Naive thymus-derived CD8-positive, alpha-beta T cell (primary cell): Measurements from ENCODE around the gene PHF21B. TPM values are rescaled to one million over a fixed set of nuclear protein-coding genes. Genes with fewer than 3 reads are reported as not detected.
A peak's percentile ranks its signal among the peaks of the same experiment; 100 is the strongest.

Experiments used
- ATAC-seq, 2 donors: fragments of 150-1000 bp; cut with Tn5 transposase in 1 of 2; sonication (Bioruptor Pico), chemical (Tn5 transposase) in 1 of 2; 1 replicate in 1 of 2; 2 replicates in 1 of 2; pipeline ENCODE4 v1.10.0; 2021; ENCODE audit warnings: mild to moderate bottlenecking in 2 of 2, moderate library complexity in 2 of 2
- POLR2A ChIA-PET: fragments of 350-600 bp; sonication (Branson Sonifier 250); formaldehyde crosslinking; loops from one replicate; lab custom pipeline; 2021; ENCODE audit warnings: antibody characterized with exemption; lab: Charles Lee
- DNase-seq, 10 donors: peaks; one replicate each; pipeline versions ENCODE4 v3.0.0 to v3.0.0-alpha.2; 2020 to 2022
- H3K27ac Mint-ChIP-seq, 10 donors: one replicate each; pipeline ENCODE4 v1.8.0; 2020 to 2022; ENCODE audit warnings: mild to moderate bottlenecking in 10 of 10, mixed read lengths in 10 of 10, moderate library complexity in 4 of 10, inconsistent platforms in 1 of 10
- H3K27me3 Mint-ChIP-seq, 5 donors: one replicate each; pipeline ENCODE4 v1.8.0; 2021 to 2022; ENCODE audit warnings: mixed read lengths in 5 of 5
- H3K36me3 Mint-ChIP-seq, 3 donors: one replicate each; pipeline ENCODE4 v1.8.0; 2020 to 2022; ENCODE audit warnings: mixed read lengths in 3 of 3, mild to moderate bottlenecking in 2 of 3, inconsistent platforms in 1 of 3
- H3K4me1 Mint-ChIP-seq, 4 donors: one replicate each; pipeline ENCODE4 v1.8.0; 2021 to 2022; ENCODE audit warnings: mixed read lengths in 4 of 4
- H3K4me3 Mint-ChIP-seq, 10 donors: one replicate each; pipeline ENCODE4 v1.8.0; 2020 to 2022; ENCODE audit warnings: mild to moderate bottlenecking in 10 of 10, mixed read lengths in 10 of 10, moderate library complexity in 6 of 10, inconsistent platforms in 1 of 10
- H3K9me3 Mint-ChIP-seq, 9 donors: one replicate each; pipeline ENCODE4 v1.8.0; 2020 to 2022; ENCODE audit warnings: mixed read lengths in 9 of 9, mild to moderate bottlenecking in 3 of 9, inconsistent platforms in 1 of 9, moderate library complexity in 1 of 9
- polyA plus RNA-seq, 3 donors: library from polyadenylated mRNA; unstranded; fragments of 300-500 nt; fragmentation: Illumina TruSeq; gene quantifications; one replicate each; pipeline ENCODE4 v1.2.3, GENCODE V29; 2021
- total RNA-seq, 8 experiments: library from RNA in 2 of 8; stranded (reverse) in 2 of 8; gene quantifications; one replicate each; pipeline ENCODE4 v1.2.3 and lab custom pipeline; 2021 to 2026

The PHF21B gene
- total and polyA plus RNA-seq, 5 experiments from 2014 or later, result not detected

GRCh38 chr22:44982445-44982844 lies 27.4 kb downstream of the PHF21B start:
- POLR2A ChIA-PET, result no interaction called here
- no peak overlapping the region for H3K4me3 Mint-ChIP-seq
- DNase-seq (no peak), ATAC-seq (no peak)
- H3K4me1 Mint-ChIP-seq, result no peaks in the 10 kb centered on the region
- H3K27ac Mint-ChIP-seq, result peak overlapping the region in 1 of 10 donors; percentile 17
- no peaks in the 10 kb centered on the region for H3K36me3 Mint-ChIP-seq
- peaks cover 2 to 36% (median 16%) of the 10 kb centered on the region in 5 donors for H3K27me3 Mint-ChIP-seq
- no peaks in the 10 kb centered on the region for H3K9me3 Mint-ChIP-seq

GRCh38 chr22:44981857-44982256 lies 27.9 kb downstream of the PHF21B start:
- H3K4me3 Mint-ChIP-seq, result no peak overlapping the region
- peaks cover 2 to 36% (median 16%) of the 10 kb centered on the region in 5 donors for H3K27me3 Mint-ChIP-seq
- no peak for ATAC-seq
- DNase-seq, result no peak
- H3K36me3 Mint-ChIP-seq, result no peaks in the 10 kb centered on the region
- H3K9me3 Mint-ChIP-seq, result no peaks in the 10 kb centered on the region
- H3K4me1 Mint-ChIP-seq, result no peaks in the 10 kb centered on the region
- H3K27ac Mint-ChIP-seq, result no peak overlapping the region
- POLR2A ChIA-PET, result no interaction called here

GRCh38 chr22:44979154-44979553 lies 30.7 kb downstream of the PHF21B start:
- Mint-ChIP-seq H3K9me3 (no peaks in the 10 kb centered on the region), H3K4me3 (no peak overlapping the region), H3K36me3 (no peaks in the 10 kb centered on the region), H3K4me1 (peaks cover 0 to 1% (median 0%) of the 10 kb centered on the region in 4 donors), H3K27ac (no peak overlapping the region), H3K27me3 (peaks cover 3 to 36% (median 16%) of the 10 kb centered on the region in 5 donors)
- ATAC-seq (no peak), DNase-seq (no peak)
- POLR2A ChIA-PET, result interaction anchor here (0.6 kb wide), 1 partner anchor 287 kb away, joined by 3 read pairs; no protein-coding TSS in a partner anchor

- H3K27ac Mint-ChIP-seq, result no peak overlapping the region
- POLR2A ChIA-PET, result no interaction called here
- peaks cover 0 to 2% (median 0%) of the 10 kb centered on the region in 9 donors for H3K9me3 Mint-ChIP-seq
- DNase-seq (peak in 9 of 10 donors; percentile 8 to 67 (median 38)), ATAC-seq (peak; percentile 52 to 64)
- no peak overlapping the region for H3K4me3 Mint-ChIP-seq
- H3K4me1 Mint-ChIP-seq, result peaks cover 0 to 5% (median 0%) of the 10 kb centered on the region in 4 donors
- H3K36me3 Mint-ChIP-seq, result no peaks in the 10 kb centered on the region
- peaks cover 9 to 46% (median 27%) of the 10 kb centered on the region in 5 donors for H3K27me3 Mint-ChIP-seq
Observed at GRCh38 chr22:44975427-44976262, 34.2 kb downstream of the PHF21B start.

- H3K4me3 Mint-ChIP-seq, result no peak overlapping the region
- peaks cover 7 to 36% (median 25%) of the 10 kb centered on the region in 5 donors for H3K27me3 Mint-ChIP-seq
- H3K4me1 Mint-ChIP-seq, result peaks cover 0 to 5% (median 0%) of the 10 kb centered on the region in 4 donors
- H3K36me3 Mint-ChIP-seq, result no peaks in the 10 kb centered on the region
- ATAC-seq (no peak), DNase-seq (no peak)
- H3K9me3 Mint-ChIP-seq, result peaks cover 0 to 2% (median 0%) of the 10 kb centered on the region in 9 donors
- no peak overlapping the region for H3K27ac Mint-ChIP-seq
- POLR2A ChIA-PET, result no interaction called here
Observed at GRCh38 chr22:44974454-44974853, 35.4 kb downstream of the PHF21B start.

- H3K4me3 Mint-ChIP-seq, result no peak overlapping the region
- no peak for ATAC-seq
- peaks cover 0 to 5% (median 0%) of the 10 kb centered on the region in 4 donors for H3K4me1 Mint-ChIP-seq
- DNase-seq, result no peak
- H3K27ac Mint-ChIP-seq, result no peak overlapping the region
- H3K9me3 Mint-ChIP-seq, result peaks cover 0 to 2% (median 0%) of the 10 kb centered on the region in 9 donors
- H3K27me3 Mint-ChIP-seq, result peaks cover 6 to 32% (median 25%) of the 10 kb centered on the region in 5 donors
- H3K36me3 Mint-ChIP-seq, result no peaks in the 10 kb centered on the region
- POLR2A ChIA-PET, result no interaction called here
Observed at GRCh38 chr22:44973829-44974228, 36.0 kb downstream of the PHF21B start.

GRCh38 chr22:44972363-44973083 lies 37.3 kb downstream of the PHF21B start:
- ATAC-seq (no peak), DNase-seq (peak in 1 of 10 donors; percentile 10)
- Mint-ChIP-seq H3K27me3 (peaks cover 6 to 28% (median 25%) of the 10 kb centered on the region in 5 donors), H3K36me3 (no peaks in the 10 kb centered on the region), H3K27ac (peak overlapping the region in 4 of 10 donors; percentile 16 to 68 (median 31)), H3K4me3 (peak overlapping the region in 3 of 10 donors; percentile 1 to 44 (median 19)), H3K4me1 (peaks cover 0 to 5% (median 0%) of the 10 kb centered on the region in 4 donors), H3K9me3 (peaks cover 0 to 2% (median 0%) of the 10 kb centered on the region in 9 donors)
- POLR2A ChIA-PET, result no interaction called here

GRCh38 chr22:44971651-44972362 lies 38.0 kb downstream of the PHF21B start:
- no peak for ATAC-seq
- POLR2A ChIA-PET, result no interaction called here

GRCh38 chr22:44970291-44970690 lies 39.5 kb downstream of the PHF21B start:
- peaks cover 2 to 48% (median 25%) of the 10 kb centered on the region in 5 donors for H3K27me3 Mint-ChIP-seq

More at GRCh38 chr22:44971651-44972362, 38.0 kb downstream of the PHF21B start:
- DNase-seq, result no peak
- peaks cover 0 to 5% (median 0%) of the 10 kb centered on the region in 4 donors for H3K4me1 Mint-ChIP-seq
- peak overlapping the region in 3 of 10 donors; percentile 1 to 44 (median 19) for H3K4me3 Mint-ChIP-seq
- peaks cover 6 to 33% (median 25%) of the 10 kb centered on the region in 5 donors for H3K27me3 Mint-ChIP-seq
- no peaks in the 10 kb centered on the region for H3K36me3 Mint-ChIP-seq
- H3K9me3 Mint-ChIP-seq, result peaks cover 0 to 2% (median 0%) of the 10 kb centered on the region in 9 donors
- H3K27ac Mint-ChIP-seq, result peak overlapping the region in 4 of 10 donors; percentile 16 to 68 (median 40)

GRCh38 chr22:44969817-44970216 lies 40.0 kb downstream of the PHF21B start:
- Mint-ChIP-seq H3K27ac (no peak overlapping the region), H3K4me1 (peaks cover 0 to 4% (median 0%) of the 10 kb centered on the region in 4 donors), H3K4me3 (no peak overlapping the region), H3K9me3 (peaks cover 0 to 2% (median 0%) of the 10 kb centered on the region in 9 donors), H3K36me3 (no peaks in the 10 kb centered on the region), H3K27me3 (peaks cover 2 to 52% (median 25%) of the 10 kb centered on the region in 5 donors)
- POLR2A ChIA-PET, result interaction anchor here (0.5 kb wide), 1 partner anchor 410 kb away, joined by 5 read pairs; no protein-coding TSS in a partner anchor
- no peak for DNase-seq
- ATAC-seq, result no peak

More at GRCh38 chr22:44970291-44970690, 39.5 kb downstream of the PHF21B start:
- no peak for DNase-seq
- peaks cover 0 to 5% (median 0%) of the 10 kb centered on the region in 4 donors for H3K4me1 Mint-ChIP-seq
- no peaks in the 10 kb centered on the region for H3K36me3 Mint-ChIP-seq
- H3K27ac Mint-ChIP-seq, result no peak overlapping the region
- no peak for ATAC-seq
- H3K9me3 Mint-ChIP-seq, result peaks cover 0 to 2% (median 0%) of the 10 kb centered on the region in 9 donors
- H3K4me3 Mint-ChIP-seq, result no peak overlapping the region
- POLR2A ChIA-PET, result interaction anchor here (0.5 kb wide), 1 partner anchor 410 kb away, joined by 5 read pairs; no protein-coding TSS in a partner anchor

- Mint-ChIP-seq H3K27ac (no peak overlapping the region), H3K4me1 (peaks cover 0 to 3% (median 0%) of the 10 kb centered on the region in 4 donors), H3K9me3 (peaks cover 0 to 2% (median 0%) of the 10 kb centered on the region in 9 donors), H3K4me3 (no peak overlapping the region), H3K36me3 (no peaks in the 10 kb centered on the region), H3K27me3 (peaks cover 2 to 63% (median 24%) of the 10 kb centered on the region in 5 donors)
- ATAC-seq (no peak), DNase-seq (no peak)
- POLR2A ChIA-PET, result no interaction called here
Observed at GRCh38 chr22:44968736-44969135, 41.1 kb downstream of the PHF21B start.

- no peaks in the 10 kb centered on the region for H3K4me1 Mint-ChIP-seq
- no peak for DNase-seq
- no peak for ATAC-seq
- H3K27me3 Mint-ChIP-seq, result peaks cover 0 to 36% (median 3%) of the 10 kb centered on the region in 5 donors
- H3K4me3 Mint-ChIP-seq, result no peak overlapping the region
- no peak overlapping the region for H3K27ac Mint-ChIP-seq
- H3K9me3 Mint-ChIP-seq, result no peaks in the 10 kb centered on the region
- POLR2A ChIA-PET, result no interaction called here
- H3K36me3 Mint-ChIP-seq, result no peaks in the 10 kb centered on the region
Observed at GRCh38 chr22:44965171-44965570, 44.6 kb downstream of the PHF21B start.
